Mammary epithelial cell (primary cell): Measurements from ENCODE around the gene MAB21L3.

Source experiments
- EZH2 ChIP-seq: IDR thresholded peaks from 2 replicates; pipeline ENCODE4 v1.6.1; 2012; ENCODE audit warnings: low read length, inconsistent platforms, borderline replicate concordance
- TF ChIP-seq, protein P1 (sequence below), 2 donors: IDR thresholded peaks in 1 of 2; conservative IDR thresholded peaks in 1 of 2; 2 replicates each; pipeline ENCODE4 v1.5.1; 2011 to 2012; ENCODE audit warnings: inconsistent platforms in 2 of 2, low read length in 2 of 2, mild to moderate bottlenecking in 2 of 2, control low read depth in 1 of 2, low read depth in 1 of 2; ENCODE audit not compliant: insufficient read depth in 1 of 2; ENCODE audit errors: extremely low read depth in 1 of 2

- TF ChIP-seq, protein P1, sequence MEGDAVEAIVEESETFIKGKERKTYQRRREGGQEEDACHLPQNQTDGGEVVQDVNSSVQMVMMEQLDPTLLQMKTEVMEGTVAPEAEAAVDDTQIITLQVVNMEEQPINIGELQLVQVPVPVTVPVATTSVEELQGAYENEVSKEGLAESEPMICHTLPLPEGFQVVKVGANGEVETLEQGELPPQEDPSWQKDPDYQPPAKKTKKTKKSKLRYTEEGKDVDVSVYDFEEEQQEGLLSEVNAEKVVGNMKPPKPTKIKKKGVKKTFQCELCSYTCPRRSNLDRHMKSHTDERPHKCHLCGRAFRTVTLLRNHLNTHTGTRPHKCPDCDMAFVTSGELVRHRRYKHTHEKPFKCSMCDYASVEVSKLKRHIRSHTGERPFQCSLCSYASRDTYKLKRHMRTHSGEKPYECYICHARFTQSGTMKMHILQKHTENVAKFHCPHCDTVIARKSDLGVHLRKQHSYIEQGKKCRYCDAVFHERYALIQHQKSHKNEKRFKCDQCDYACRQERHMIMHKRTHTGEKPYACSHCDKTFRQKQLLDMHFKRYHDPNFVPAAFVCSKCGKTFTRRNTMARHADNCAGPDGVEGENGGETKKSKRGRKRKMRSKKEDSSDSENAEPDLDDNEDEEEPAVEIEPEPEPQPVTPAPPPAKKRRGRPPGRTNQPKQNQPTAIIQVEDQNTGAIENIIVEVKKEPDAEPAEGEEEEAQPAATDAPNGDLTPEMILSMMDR (conservative IDR thresholded peaks at IDR 0.05 in 1 of 2, IDR thresholded peaks at IDR 0.05 in 1 of 2; ENCODE audit: extremely low read depth in 1 of 2, insufficient read depth in 1 of 2, low read depth in 1 of 2, low read length in 2 of 2): no peak
- TF ChIP-seq EZH2: no peak
Measured at GRCh38 chr1:116113615-116114014, 2.4 kb downstream of the MAB21L3 start.
